NB4 (cell line): ENCODE data around the gene DCAF6.

ENCODE experiments used
- CTCF ChIP-seq: IDR thresholded peaks from one replicate; pipeline ENCODE4 v1.5.1; 2012; ENCODE audit warnings: low read depth, low read length
- MAX ChIP-seq: IDR thresholded peaks from 2 replicates; pipeline ENCODE4 v1.6.1; 2011; ENCODE audit warnings: low read depth, low read length
- MYC ChIP-seq: IDR thresholded peaks from 2 replicates; pipeline ENCODE4 v1.6.1; 2011; ENCODE audit warnings: low read depth, low read length
- POLR2A ChIP-seq: IDR thresholded peaks from 2 replicates; pipeline ENCODE4 v1.6.1; 2011; ENCODE audit warnings: mild to moderate bottlenecking; ENCODE audit not compliant: insufficient read length; ENCODE audit errors: extremely low read depth

DNA sequence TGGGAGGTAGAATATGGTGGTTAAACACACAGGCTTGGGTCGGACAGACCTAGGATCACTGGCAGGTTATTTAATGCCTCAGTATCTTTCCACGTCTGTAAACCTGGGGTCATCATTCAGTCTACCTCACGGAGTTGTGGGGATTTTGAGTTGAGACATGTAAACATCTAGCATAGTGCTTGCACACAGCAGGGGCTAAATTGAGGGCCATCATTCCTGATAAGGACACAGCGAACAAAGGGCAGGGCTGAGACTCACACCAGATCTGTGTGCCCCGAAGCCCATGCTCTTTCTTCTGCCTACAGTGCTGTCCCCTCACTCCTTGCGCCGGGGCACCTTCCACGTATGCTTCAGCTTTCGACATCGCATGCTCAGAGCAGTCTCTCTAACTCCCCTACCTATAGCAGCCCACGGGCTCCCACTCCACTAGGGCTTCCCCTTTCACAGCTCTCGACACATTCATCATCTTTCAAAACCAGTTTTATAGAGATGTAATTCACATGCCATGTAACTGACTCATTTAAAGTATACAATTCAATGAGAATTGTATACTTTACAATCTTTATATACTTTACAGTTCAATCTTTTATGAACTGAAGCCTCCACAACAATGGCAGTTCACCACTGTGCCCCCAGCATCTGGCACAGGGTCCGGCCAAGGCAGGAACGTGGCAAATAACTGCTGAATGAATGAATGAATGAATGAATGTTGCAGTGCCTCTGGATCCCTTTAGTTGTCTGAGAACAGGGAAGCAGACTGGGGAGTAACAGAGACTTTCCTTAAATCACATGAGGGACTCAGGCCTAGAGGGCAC lies 152.2 kb downstream of the DCAF6 start:
- TF ChIP-seq CTCF (no peak), POLR2A (no peak), MAX (no peak), MYC (no peak)
